Measurements from ENCODE around the gene PPP1R16B. TPM values are rescaled to one million over a fixed set of nuclear protein-coding genes. Genes with fewer than 3 reads are reported as not detected.

PPP1R16B gene
- total RNA-seq, 1 experiment from 2014 or later, result not detected

DNA sequence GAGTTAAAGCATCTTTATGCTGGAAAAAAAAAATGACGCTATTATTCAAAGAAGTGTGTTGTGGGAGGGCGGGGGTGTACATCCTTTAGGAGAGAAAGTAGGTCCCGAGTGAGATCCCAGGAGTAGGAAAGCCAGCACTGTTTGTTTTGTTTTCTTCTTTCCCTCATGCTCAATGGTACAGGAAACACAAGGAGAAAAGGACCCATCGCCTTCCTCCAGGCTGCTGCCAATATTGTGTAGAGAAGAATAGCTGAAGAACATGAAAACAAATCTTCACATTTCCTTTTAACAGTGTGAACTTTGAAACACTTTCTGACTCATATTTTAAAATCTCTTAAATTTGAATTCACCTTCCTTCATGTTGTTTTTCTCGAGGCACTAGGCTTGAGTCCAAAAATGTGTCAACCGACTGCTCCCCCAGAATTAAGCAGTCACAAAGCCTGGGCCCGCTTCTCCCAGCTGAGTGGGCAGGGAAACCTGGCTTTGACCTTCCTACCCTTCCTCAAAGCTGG, 22.3 kb downstream of the PPP1R16B start:
- no peak for DNase-seq (ENCODE audit: low spot score)

DNA sequence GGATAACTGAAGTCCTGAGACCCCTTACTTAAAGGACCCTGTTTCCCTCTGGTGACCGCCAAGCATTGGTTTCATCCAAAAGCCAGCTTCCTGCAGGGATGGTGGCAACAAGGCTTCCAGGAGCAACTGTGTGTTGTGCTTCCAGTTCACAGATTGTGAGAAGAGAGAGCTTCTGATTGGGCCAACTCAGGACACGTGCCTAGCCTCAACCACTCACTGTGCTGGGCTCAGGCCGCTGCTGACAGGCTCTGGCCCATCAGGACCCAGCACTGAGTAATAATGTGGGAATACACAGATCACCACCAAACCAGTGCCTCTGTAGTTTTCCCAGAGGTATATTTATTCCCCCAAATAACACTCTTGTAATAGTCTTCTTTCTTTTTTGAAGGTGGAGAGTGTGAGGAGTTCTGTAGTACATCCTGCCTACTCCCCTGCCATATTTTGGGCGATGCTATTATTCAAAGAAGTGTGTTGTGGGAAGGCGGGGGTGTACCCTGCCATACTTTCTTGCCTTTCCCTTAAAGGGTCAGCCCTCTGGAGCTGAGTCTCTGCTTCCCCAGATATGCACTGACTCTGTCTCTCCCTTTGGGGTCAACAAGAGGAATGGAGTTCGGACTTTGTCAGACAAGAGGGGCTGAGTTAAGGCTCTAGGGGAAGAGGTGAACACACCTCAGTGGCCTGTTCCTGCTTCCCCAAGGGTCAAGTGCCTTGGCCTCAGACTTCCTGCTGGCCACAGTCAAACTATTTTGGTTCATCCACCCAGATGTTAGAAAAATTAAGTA, 23.2 kb downstream of the PPP1R16B start:
- DNase-seq (ENCODE audit: low spot score), result no peak

DNA sequence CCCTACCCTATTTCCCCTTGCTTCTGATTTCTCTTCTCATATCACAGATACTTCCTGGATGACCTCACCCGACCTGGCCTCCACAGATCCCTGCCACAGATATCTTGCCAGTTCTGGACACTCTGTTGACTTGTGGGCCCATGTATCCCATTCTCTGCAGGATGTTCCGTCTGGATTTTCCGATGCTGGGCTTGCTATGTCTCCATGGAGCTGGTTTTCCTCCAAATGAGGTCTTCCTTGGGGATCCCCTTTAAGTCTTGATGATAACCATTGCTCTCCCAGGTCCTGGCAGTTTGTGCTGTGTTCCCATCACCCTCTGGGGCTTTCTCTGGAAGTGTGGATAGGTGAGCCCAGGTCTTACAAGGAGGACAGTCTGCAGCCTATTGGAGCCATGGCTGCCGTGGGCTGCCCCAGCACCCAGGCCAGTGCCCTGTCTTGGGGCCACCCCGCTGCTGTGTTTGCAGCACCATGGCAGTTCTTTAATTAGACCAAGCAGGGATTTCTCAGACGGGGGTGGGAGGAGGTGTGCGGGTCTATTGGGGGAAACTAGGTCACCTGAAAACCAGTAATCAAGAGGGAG, 23.9 kb downstream of the PPP1R16B start:
- DNase-seq (ENCODE audit: low spot score), result no peak

DNA sequence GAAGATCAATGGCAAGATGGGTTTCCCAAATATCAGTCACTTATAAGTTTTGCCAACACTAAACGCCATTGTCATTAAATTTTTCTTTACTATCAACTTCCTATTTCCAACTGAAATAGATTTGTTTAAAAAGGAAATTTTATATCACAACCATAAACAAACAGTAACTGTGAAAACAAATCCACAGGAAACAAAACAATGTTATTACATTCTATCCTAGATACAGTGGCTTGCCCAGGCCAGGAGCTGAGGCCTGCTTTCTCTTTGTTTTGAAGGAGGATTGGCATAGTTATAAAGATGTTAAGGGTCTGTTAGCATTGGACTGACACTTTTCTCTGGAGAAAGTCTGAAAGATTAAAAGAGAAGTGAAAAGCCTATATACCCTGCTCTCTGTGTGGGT, 24.9 kb downstream of the PPP1R16B start:
- no peak for DNase-seq (ENCODE audit: low spot score)

DNA sequence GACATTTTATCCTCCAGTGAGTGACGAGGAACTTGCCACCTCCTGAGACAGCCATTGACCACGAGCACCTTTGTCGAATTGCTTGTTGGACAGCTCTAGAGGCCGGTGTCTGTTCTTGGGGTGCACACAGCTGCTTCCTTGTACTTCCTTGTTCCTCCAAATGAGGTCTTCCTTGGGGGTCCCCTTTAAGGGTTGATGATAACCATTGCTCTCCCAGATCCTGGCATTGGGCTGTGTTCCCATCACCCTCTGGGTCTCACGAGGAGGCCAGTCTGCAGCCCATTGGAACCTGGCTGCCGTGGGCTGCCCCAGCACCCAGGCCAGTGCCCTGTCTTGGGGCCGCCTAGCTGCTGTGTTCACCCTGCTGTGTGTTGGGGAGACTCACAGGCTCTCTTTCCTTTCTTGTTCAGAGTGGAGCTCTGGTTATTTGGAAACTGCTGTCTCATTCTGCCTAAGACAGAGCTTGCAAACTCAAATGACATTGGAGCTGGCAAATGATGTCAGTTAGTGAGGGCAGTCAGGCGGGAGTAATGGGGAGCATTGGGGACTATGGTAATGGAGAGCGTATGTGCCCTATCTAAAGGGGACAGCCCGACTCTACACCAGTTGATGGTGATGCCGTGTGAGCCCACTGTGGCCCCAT, 25.7 kb downstream of the PPP1R16B start:
- no peak for DNase-seq (ENCODE audit: low spot score)

DNA sequence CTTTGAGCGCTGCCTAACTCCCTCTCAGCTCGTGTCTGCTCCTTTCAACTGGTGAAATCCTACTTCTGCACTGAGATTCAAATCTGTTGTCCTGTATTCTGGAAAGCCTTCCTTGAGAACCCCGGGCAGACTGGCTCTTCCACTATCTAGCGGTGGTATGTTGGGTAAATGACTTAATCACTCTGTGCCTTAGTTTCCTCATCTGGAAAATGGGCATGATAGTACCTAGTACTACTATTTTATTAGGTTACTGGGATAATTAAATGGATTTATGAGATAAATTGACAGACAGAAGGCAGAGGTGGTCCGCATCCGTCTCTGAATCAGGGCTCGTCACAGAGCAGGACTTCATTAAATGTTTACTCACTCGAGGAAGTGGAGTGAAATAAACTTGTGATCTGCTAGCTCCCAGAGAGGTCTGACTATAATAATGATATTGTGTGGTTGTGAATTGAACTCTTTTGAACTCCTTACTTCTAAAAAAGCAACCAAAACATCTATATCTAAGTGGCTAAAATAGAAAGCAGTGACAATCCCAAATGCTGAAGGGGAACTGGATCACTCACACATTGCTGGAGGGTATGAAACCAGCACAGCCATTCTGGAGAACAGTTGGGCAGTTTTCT, 26.6 kb downstream of the PPP1R16B start:
- no peak for DNase-seq (ENCODE audit: low spot score)

DNA sequence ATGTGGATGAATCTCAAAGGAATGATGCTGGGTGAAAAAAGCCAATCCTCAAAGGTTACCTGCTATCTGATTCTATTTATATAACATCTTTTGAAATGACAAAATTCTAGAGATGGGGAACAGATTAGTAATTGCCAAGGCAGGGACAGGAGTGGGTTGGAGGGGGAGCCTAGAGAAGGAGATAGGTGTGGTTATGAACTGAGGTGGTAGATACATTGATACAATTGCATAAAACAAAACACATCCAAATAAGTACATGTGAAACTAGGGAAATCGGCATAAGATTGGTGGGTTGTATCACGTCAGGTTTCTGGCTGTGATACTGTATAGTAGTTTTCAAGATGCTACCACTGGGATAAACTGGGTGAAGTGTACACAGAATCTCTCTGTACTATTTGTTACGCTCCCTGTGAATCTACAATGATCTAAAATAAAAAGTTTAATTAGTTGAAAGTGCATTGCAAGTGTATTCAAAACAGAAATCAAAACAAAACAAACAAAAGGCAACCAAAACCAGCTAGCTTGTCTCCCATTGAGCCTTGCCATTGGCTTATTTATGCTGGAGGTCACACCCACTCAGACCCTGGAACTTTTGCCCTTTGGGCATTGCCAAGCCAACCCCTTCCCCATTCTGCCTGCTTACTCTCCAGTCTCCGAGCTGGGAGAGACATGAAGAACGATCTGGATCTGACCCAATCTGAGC, 27.8 kb downstream of the PPP1R16B start:
- DNase-seq (ENCODE audit: low spot score), result no peak

DNA sequence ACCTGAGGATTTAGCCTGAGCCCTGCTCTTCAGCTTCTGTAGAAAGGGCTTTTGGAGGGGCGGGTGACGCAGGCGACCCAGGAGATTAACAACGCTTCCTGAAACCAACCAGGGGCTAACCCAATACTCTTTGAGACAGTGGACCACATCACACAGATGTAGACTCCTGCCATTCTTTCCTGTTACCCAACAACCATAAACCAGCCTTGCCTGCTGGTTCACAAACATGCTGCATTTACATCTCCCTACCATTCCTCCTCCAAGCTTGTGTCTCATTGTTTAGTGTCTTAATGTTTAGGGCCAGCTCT, 28.3 kb downstream of the PPP1R16B start:
- DNase-seq (ENCODE audit: low spot score), result no peak

DNA sequence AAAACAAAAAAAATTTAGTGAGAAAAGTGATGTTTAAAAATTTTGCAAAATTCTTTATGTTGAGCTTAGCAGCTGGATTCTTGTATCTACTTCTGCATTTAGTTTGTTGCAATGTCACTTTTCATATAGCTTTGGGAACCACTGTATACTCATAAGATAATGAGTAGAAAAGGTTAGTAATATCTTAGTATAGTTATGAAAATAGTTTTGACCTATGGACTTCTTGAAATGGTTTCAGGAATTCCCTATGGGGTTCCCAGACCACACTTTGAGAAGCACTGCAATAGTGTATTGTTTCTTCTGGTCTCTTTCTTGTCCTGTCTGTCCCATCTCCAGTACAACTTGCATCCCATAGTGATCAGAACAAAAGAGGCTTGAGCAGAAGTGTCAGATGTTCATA, 29.4 kb downstream of the PPP1R16B start:
- no peak for DNase-seq (ENCODE audit: low spot score)

DNA sequence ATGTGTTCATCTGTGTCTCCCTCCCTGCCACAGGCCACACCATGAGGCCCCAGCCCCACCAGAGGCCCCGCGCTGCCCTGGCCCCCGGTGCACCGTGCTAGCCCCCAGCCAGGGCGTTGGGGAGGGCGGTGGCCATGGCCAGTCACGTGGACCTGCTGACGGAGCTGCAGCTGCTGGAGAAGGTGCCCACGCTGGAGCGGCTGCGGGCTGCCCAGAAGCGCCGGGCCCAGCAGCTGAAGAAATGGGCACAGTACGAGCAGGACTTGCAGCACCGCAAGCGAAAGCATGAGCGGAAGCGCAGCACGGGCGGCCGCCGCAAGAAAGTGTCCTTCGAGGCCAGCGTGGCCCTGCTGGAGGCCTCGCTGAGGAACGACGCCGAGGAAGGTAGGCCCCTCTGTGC, 30.3 kb downstream of the PPP1R16B start:
- no peak for DNase-seq (ENCODE audit: low spot score)

DNA sequence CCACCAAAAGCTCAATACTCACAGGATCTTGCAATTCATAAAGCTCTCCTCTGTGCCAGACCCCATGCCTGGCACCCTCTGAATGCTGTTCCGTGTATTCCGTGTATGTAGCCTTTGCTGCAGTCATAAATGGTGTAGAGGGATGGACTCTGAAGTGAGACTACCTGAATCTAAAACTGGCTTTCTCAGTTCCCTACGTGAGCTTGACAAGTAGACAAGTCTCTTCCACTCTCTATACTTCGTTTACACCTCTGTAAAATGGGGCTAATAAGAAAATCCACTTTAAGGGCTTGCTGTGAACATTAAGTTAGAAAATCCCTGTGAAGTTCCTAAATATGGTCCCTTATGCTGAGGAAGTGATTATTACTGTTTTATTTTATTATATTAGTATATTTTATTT, 31.5 kb downstream of the PPP1R16B start:
- DNase-seq (ENCODE audit: low spot score), result no peak

DNA sequence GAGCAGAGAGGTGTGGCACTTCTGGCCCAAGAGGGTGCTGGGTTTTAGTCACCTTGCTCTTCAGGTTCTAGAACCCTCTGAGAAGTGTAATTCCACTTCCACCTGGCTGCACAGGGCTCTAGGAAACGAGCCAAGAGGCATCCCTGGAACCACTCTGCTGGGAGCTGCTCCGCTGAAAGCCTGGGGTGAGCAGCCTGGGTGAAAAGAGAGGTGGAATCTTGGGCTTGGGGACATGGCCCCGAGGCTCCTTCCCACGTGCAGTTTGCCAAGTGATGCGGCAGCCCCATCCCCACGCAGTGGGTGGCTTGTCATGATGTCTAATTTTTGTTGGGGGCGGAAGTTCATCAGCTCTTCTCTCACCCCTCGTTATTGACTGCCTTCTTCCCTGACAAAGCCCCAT, 32.8 kb downstream of the PPP1R16B start:
- no peak for DNase-seq (ENCODE audit: low spot score)

DNA sequence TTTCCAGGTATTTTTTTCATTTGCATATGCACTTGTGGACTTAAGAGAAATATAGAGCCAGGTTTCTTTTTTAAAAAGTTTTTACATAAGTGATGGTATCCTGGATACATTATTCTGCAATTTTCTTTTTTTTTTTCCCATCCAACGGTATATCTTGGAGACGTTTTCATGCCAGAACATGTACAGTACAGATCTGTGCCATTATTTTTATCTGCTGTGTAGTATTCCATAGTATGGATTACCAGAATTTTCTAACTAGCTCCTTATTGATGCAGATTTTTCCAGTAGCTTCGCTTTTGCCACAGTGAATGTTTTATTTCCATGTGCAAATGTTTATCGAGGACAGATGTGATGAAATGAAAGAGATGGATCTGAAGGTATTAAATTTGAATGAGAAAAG, 34.1 kb downstream of the PPP1R16B start:
- no peak for DNase-seq (ENCODE audit: low spot score)

DNA sequence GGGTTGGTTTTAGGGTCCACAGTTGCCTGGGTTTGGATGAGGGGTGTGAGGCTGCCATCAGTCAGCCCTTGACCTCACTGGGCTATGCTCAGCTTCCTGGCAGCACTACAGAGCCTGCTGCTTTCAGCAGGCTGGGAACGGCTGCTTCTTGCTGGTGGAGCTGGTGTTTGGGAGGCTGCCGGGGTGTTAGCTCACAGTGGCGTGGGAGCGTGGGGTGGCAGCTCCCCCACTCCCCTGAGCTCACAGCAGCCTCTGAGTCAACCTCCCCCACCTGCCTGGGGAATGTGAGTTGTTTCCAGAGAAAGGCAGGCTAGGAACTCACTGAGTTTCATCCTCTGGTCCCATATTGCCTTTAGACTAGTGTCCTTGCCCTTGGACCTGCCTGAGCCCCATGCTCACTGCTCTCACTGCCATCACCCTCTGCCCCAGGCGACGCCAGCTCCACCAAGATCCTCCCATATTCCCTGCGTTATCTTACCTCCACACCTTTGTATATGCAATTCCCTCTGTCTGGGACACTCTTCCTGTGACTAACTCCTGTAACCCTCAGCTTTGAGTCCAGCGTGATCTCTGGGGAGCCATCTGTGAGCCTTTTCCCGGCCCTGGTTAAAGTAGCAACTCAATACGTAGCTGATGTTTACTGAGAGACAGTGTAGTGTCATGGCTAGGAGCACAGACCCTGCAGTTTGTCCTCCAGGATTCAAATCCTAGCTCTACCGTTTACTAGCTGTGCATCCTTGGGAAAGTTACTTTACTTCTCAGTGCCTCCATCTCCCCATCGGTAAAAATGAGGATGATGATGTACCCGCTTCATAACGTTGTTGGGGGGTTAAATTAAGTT, 34.8 kb downstream of the PPP1R16B start:
- no peak for DNase-seq (ENCODE audit: low spot score)

DNA sequence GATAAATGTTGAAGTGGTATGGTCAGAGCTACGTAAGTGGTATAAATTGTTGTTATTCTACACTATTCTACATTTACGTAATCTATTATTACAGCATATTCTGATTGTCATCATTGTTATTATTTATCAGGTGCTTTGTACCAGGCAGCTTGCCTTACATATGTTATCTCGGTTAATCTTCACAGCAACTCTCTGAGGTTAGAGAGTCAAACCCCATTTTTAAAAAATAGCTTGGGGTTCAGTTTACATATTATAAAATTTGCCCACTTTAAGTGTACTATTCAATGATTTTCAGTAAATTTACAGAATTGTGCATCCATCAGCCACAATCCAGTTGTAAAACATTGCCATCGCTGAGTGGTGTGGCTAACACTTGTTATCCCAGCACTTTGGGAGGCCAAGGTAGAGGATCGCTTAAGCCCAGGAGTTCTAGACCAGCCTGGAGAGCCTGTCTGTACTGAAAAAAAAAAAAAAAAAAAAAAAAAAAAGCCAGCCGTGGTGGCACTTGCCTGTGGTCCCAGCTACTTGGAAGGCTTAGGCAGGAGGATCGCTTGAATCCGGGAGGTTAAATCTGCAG, 35.5 kb downstream of the PPP1R16B start:
- DNase-seq (ENCODE audit: low spot score), result no peak

DNA sequence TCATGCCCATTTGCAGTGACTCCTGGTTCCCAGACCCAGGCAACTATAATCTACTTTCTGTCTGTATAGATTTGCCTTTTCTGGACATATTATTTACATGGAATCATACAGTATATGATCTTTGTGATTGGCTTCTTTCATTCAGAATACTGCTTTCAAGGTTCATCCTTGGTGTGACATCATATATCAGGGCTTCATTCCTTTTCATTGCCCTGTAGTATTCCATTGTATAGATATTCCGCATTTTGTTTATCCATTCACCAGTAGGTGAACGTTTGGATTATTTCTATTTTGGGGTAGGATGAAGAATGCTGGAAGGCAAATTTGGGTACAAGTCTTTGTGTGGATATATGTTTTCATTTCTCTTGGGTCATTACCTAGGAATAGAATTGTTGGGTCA, 36.1 kb downstream of the PPP1R16B start:
- DNase-seq (ENCODE audit: low spot score), result no peak

DNA sequence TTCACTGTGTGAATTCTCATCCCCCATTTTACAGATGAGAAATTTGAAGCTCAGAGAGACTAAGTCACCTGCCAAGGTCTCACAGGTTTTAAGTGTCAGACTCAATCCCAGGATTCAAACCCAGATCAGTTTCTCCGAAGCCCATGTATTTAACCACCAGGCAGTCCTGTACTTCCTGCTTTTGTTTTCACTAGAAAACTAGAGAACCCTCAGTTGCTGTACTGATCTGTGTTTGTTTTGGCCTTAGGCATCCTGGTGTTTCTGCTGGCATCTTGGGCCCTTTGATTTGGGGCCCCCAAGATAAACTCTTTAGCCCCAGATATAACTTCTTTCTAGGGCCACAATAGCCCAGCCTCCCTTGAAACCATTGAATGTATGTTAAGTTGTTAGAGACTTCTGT, 36.5 kb downstream of the PPP1R16B start:
- DNase-seq (ENCODE audit: low spot score), result no peak

DNA sequence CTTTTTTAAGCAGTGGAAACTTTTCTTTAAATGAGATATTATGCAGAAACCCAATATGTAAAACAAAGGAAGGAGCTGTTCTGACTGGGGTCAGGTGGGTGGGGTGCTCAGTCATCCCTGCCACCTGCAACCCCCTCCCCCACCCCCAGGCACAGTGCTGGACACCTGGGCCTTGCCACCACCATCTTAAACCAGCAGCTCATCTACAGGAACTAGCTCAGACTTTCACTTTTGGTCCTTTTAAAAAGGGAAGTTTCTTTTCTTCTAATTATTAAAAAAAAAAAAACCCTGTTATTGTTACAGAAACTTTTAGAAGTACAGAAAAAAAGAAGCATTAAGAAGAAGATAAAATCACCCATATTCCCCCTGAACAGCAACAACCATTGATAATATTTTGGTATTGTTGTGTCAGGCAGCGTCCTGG, 37.1 kb downstream of the PPP1R16B start:
- no peak for DNase-seq (ENCODE audit: low spot score)

DNA sequence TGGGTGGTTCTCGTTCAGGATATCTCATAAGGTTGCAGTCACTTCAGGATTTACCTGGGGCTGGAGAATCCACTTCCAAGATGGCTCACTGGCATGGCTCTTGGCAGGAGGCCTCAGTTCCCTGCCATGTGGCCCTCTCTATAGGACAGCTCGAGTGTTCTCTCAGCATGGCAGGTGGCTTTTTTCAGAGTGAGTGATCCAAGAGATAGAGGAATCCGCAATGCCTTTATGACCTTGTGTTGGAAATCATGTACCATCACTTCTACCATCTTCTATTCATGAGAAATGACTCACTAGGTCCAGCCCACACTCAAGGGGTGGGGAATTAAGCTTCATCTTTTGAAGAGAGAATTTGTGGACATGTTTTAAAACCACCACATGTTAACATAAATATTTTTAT, 37.8 kb downstream of the PPP1R16B start:
- no peak for DNase-seq (ENCODE audit: low spot score)

DNA sequence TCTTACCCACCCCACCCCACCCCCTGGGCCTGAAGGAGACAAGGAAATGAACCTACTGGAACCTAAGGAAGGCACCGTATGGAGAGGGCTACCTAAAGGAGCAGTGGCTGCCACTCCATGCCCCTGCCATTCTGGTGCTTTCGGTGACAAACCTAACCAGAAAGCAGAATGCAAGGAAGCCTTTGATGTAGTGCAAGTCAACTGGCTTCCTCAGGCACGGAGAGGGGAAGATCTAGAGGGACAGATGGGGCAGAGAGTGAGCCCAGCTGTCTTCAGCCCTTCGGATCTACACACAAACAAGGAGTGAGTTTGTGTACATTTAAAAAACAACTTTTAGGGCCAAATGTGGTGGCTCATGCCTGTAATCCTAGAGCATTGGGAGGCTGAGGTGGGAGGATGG, 39.5 kb downstream of the PPP1R16B start:
- no peak for DNase-seq (ENCODE audit: low spot score)

DNA sequence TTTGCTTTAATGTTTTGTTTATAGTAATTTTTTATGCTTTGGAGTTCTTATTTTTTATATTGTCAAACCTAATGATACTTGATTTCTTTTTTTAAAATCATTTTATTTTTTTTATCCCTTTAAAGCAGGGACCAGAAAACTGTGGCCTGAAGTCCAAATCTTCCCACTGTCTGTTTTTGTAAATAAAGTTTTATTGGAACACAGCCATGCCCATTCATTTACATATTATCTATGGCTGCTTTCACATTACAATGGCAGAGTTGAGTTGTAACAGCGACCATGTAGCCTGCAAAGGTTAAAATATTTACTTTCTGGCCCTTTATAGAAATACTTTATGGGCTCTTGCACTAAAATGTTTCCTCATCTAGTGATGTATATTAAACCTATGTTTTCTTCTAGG, 42.3 kb downstream of the PPP1R16B start:
- no peak for DNase-seq (ENCODE audit: low spot score)

Measured in H4 (cell line).